HL-60 (cell line): ENCODE results near the gene TRIOBP.

ENCODE experiments used
- DNase-seq, 2 experiments: peaks; one replicate each; pipeline ENCODE4 v3.0.0-alpha.2; 2010 to 2020; ENCODE audit warnings: low read depth in 1 of 2, low spot score in 1 of 2
- H3K27ac ChIP-seq: fragments of 250-450 bp; sonication (Bioruptor Pico); replicated peaks from 2 replicates; pipeline ENCODE4 v1.5.1; 2020; ENCODE audit warnings: mild to moderate bottlenecking, moderate library complexity
- H3K27me3 ChIP-seq: fragments of 250-450 bp; sonication (Bioruptor Pico); 2 replicates; pipeline ENCODE4 v1.5.1; 2021; ENCODE audit warnings: mild to moderate bottlenecking, moderate library complexity; ENCODE audit not compliant: insufficient read depth, poor library complexity, severe bottlenecking
- H3K4me3 ChIP-seq: replicated peaks from 2 replicates; pipeline ENCODE4 v1.5.1; 2011; ENCODE audit warnings: mild to moderate bottlenecking, control low read depth, low read length; ENCODE audit not compliant: insufficient read depth
- CTCF ChIP-seq: IDR thresholded peaks from one replicate; pipeline ENCODE4 v1.5.1; 2011; ENCODE audit warnings: low read length, control low read depth, inconsistent platforms; ENCODE audit not compliant: insufficient read depth
- GABPA ChIP-seq: IDR thresholded peaks from 2 replicates; pipeline ENCODE4 v1.6.1; 2012; ENCODE audit warnings: low read depth
- POLR2AphosphoS5 ChIP-seq: IDR thresholded peaks from 2 replicates; pipeline ENCODE4 v1.6.1; 2012; ENCODE audit warnings: low read depth
- REST ChIP-seq: IDR thresholded peaks from 2 replicates; pipeline ENCODE4 v1.6.1; 2012; ENCODE audit warnings: low read depth; ENCODE audit not compliant: insufficient replicate concordance
- SPI1 ChIP-seq: IDR thresholded peaks from 2 replicates; pipeline ENCODE4 v1.6.1; 2012; ENCODE audit warnings: low read depth, mild to moderate bottlenecking, borderline replicate concordance

The TRIOBP gene

GRCh38 chr22:37771702-37772427 lies 75.0 kb downstream of the TRIOBP start:
- Histone ChIP-seq H3K27ac (no peak overlapping the region), H3K4me3 (no peak overlapping the region), H3K27me3 (no peaks in the 10 kb centered on the region)
- DNase-seq: no peak
- TF ChIP-seq POLR2AphosphoS5 (no peak), GABPA (no peak), REST (no peak), CTCF (no peak), SPI1 (peak; percentile 36; the same call in 1 of the 2 replicates)

GRCh38 chr22:37774728-37775127 lies 77.9 kb downstream of the TRIOBP start:
- no peak for DNase-seq
- no peak overlapping the region for H3K27ac ChIP-seq
- TF ChIP-seq GABPA (no peak), SPI1 (no peak), REST (no peak), POLR2AphosphoS5 (no peak), CTCF (no peak)

DNA sequence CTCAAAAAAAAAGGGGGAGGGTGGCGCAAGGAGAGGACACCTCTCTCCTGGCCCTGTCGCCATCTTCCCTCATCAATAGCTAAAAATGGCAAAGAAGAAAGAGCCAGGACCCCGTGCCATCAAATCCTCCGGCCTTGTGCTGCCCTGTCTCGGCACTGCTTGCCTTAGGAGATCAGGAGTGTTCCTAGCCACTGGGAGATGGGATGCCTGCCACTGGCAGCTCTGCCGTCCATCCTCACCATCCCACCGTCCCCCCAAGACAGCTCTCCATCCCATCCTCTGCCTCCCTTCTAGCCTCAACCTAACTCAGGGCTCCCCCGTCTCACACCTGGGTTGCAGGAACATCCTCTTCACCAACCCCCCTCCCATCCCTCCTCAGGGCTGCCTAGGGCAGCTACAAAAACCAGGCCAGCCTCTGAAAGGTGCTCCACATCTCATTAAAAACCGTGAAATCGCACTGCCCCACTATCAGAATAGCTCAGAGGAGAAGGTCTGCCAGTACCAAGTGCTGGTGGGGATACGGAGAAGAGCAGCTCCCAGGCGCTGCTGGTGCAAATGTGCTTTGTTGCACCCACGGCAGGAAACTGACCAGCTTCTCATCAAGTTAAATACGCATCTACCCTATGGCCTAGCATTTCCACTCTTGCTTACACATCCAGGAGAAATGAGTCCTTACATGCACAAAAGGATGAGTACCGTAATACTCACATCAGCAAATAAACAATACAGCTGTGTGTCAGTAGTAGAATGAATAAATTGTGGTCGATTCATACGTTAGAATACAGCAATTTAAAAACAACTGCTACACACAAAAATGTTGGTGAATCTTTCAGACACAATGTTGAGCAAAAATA lies 79.2 kb downstream of the TRIOBP start:
- Histone ChIP-seq H3K27ac (no peak overlapping the region), H3K27me3 (no peaks in the 10 kb centered on the region), H3K4me3 (no peak overlapping the region)
- DNase-seq: no peak
- TF ChIP-seq POLR2AphosphoS5 (0 out of 2 replicates have a peak, but pooled peaks have one; percentile 20), REST (no peak)

More at GRCh38 chr22:37774728-37775127, 77.9 kb downstream of the TRIOBP start:
- Histone ChIP-seq H3K4me3 (no peak overlapping the region), H3K27me3 (no peaks in the 10 kb centered on the region)
